Hematopoietic multipotent progenitor cell treated with erythropoietin and hydrocortisone succinate and interleukin-3 and kit ligand, for 4 days (in vitro differentiated cells): Measurements from ENCODE around the gene RPL28.
"Not testable (repeated sequence)": the region's sequence is repeated elsewhere in the genome, so short reads cannot be mapped to it uniquely, and the experiment has no call there.

Experiments
- DNase-seq: peaks from one replicate; pipeline ENCODE4 v3.0.0-alpha.2; 2015

The RPL28 gene

GRCh38 chr19:55433292-55433691, 47.6 kb downstream of the RPL28 start:
- no peak for DNase-seq

DNA sequence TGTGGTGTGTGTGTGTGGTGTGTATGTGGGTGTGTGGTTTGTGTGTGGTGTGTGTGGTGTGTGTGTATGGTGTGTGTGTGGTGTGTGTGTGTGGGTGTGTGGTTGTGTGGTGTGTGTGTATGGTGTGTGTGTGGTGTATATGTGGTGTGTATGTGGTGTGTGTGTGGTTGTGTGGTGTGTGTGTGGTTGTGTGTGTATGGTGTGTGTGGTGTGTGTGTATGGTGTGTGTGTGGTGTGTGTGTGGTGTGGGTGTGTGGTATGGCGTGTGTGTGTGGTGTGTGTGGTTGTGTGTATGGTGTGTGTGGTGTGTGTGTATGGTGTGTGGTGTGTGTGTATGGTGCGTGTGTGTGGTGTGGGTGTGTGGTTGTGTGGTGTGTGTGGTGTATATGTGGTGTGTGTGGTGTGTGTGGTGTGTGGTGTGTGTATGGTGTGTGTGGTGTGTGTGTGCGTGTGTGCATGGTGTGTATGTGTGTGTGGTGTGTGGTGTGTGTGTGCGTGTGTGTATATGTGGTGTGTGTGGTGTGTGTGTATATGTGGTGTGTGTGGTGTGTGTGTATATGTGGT, 48.7 kb downstream of the RPL28 start:
- DNase-seq, result no peak

- DNase-seq, result no peak
Observed at GRCh38 chr19:55435020-55435419, 49.3 kb downstream of the RPL28 start.

GRCh38 chr19:55436847-55437246, 51.1 kb downstream of the RPL28 start:
- no peak for DNase-seq

DNA sequence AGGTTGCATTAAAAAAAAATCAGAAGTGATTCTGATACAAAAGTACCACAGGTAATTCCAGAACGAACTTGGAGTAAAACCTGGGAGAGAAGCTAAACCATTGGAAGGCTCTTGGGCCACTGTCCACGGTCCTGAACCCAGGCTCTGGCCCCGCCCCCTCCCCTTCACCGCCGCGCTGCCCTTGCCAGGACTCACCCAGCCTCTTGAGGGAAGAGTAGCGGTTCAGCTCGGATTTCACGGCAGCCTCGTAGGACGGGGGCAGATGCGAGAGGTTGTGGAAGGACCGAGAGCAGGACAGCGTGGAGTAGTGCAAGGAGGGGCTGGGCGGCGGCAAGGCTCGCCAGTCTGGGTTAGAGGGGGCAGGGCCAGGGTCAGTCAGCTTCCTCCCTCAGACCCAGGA, 51.7 kb downstream of the RPL28 start:
- DNase-seq, result peak; percentile 88

DNA sequence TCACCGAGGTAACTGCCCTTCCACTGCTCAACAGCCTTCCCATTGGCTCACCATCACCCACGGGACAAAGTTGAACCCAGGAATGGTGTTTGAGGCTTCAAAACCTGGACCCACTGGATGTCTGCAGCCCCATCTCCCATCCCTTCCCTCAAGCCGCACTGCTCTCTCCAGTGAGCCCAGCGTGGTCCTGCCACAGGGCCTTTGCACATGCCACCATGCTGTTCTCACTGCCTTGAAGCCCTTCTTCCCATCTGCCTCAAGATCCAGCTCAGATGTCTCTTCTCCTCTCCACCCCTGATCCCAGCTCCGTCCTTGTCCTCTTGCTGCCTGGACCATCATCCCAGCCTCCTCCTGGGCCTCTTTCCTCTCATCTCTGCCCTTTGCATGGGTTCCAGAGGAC, 53.3 kb downstream of the RPL28 start:
- DNase-seq, result no peak

DNA sequence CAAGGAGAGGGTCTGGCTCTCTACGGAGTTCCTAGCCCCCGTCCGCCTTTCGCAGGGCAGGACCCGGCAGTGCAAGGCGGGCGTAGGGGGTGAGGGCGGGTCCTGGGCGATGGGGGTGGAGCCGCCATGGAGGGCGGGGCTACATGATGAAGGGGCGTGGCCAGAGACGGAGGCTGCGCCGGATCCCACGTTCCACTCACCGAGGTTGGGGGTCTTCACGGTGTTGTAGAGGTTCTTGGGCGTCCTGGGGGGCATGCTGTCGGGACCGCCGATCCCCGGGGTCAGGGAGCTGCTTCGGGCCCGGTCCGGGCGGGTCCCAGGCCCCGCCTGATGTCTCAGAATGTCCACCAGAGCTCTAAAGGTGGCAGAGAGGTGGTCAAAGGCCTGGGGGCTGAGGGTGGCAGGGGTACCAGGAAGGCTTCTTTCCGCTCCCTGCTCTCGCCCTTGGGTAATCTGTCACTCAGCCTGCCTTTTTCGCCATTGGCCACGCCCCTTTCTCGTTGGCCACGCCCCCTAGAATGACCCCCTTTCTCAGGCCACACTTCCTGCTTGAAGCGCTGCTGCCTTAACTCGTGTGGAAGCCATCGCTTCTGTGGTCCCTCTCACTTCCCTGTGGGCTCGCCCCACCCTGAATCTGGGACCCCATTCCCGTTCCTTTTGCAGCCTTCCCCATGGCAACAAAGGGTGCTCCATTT, 54.8 kb downstream of the RPL28 start:
- DNase-seq, result peak; percentile 64

- DNase-seq, result peak; percentile 67
Observed at GRCh38 chr19:55441319-55441691, 55.6 kb downstream of the RPL28 start.

GRCh38 chr19:55441692-55442321, 56.1 kb downstream of the RPL28 start:
- DNase-seq, result peak; percentile 56

DNA sequence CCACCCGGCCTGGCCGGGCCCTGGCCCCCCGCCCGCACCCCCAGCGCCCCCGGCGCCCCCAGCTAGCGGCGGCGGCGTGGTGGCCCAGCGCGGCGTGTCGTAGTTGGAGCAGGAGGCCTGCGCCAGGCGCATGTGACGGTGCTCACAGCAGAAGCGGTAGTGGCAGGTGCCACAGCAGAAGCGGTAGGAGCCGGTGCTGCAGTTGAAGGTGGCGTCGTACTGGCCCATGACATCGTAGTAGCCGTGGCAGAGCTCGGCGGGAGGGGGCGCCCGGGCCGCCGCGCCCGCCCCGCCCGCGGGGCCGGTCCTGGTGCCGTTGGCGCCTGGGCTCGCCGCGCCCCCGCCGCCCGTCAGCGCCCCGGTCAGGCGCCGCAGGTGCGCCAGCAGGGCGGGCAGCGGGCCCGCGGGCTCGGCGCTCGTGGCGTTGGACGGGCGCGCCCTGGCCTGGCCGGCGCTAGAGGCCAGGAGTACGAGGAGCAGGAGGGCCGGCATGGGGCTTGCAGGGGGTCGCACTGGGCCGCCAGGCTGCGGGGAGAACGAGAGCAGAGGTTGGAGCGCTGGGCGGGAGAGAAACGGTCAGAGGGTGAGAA, 56.7 kb downstream of the RPL28 start:
- DNase-seq, result peak; percentile 46

GRCh38 chr19:55443045-55443823, 57.5 kb downstream of the RPL28 start, which contains the start of gene SHISA7:
TSS of gene SHISA7 (minus strand) at chr19:55443300. CDS start at chr19:55442863, 437 bp downstream.
- peak; percentile 82 for DNase-seq

DNA sequence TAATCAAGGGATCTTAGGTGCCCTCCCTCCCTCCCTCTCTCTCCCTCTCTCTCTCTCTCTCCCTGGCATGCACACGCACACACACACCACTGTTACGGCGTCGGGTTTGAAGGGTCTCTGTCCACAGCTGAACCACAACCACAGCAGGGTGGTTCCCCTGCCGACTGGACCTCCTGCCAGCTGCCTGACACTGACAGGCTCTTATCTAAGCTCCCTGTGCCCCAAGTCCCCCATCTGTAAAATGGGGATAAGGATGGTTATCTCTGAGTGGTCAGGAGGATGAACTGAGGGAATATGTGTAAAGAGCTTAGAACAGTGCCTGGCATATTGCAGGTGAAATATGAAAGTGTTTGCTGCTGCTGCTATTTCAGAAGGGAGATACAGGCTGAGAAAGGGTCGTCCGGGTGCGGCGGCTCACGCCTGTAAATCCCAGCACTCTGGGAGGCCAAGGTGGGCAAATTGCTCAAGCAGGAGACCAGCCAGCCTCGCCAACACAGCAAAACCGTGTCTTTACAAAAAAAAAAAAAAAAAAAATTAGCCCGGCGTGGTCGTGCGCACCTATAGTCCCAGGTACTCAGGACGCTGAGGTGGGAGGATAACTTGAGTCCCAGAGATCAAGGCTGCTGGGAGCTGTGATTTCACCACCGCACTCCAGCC, 58.2 kb downstream of the RPL28 start:
- DNase-seq, result peak; percentile 96

- DNase-seq, result no peak
Observed at GRCh38 chr19:55444646-55445045, 58.9 kb downstream of the RPL28 start.

DNA sequence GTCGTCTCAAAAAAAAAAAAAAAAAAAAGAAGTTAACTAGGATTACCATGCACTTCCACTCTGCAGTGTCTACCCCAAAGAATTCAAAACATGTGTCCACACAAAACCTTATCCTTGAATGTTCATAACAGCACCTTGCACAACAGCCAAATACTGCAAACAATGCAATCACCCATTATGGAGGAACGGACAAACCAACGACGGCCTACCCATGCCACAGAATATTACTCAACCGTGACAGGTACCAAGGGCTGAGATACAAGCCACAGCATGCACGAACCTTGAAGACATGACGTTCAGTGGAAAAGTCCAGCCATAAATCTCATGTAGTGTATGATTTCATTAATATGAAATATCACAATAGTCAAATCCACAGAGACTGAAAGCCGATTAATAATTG, 60.3 kb downstream of the RPL28 start:
- DNase-seq, result no peak

GRCh38 chr19:55447421-55448174, 61.9 kb downstream of the RPL28 start:
- DNase-seq, result peak; percentile 83

DNA sequence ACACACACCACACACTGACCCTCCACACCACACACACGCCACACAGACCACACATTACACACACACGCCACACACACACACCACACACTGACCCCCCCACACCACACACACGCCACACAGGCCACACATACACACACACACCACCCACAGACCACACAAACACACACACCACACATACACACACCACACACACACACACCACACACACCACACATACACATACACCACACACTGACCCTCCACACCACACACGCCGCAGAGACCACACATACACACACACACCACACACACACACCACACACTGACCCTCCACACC, 62.4 kb downstream of the RPL28 start:
- not testable (repeated sequence) for DNase-seq

GRCh38 chr19:55449469-55449868, 63.7 kb downstream of the RPL28 start:
- DNase-seq, result no peak

DNA sequence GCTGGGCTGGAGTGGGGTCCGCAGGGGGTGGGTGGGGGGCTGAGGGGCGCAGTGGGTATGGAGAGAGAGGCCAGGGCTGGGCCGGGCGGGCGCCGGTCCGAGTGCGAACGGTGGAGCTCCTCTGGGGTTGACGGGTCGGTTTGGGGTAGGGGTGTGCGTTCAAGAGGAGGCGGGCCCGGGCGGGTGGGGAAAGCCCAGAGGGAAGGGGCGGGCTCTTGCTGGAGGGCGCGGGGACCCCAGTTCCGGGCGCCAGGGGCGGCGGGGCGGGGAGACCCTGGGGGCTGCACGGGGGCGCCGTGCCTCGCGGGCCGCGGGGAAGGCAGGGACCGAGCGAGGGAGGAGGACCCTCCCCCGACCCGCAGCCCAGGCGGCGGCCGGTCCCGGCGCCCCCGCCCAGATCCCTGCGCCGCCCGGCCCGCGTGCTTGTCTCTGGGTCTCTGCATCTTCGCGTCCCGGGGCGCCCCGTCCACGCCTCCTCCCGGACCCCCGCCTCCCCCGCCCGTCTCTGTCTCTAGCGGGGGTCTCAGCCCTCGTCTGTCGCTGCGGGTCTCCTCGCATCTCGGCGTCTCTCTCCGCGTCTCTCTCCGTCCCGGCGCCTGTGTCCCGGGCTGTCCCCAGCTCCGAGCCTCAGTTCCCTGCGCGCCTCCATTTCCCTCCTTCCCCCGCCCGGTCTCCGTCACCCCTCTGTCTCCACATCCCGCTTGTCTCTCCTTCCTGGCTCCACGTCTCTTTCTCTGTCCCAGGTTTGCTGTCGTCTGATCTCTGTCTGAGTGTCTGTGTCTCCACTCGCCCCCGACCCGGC, 65.6 kb downstream of the RPL28 start:
- peak; percentile 32 for DNase-seq

DNA sequence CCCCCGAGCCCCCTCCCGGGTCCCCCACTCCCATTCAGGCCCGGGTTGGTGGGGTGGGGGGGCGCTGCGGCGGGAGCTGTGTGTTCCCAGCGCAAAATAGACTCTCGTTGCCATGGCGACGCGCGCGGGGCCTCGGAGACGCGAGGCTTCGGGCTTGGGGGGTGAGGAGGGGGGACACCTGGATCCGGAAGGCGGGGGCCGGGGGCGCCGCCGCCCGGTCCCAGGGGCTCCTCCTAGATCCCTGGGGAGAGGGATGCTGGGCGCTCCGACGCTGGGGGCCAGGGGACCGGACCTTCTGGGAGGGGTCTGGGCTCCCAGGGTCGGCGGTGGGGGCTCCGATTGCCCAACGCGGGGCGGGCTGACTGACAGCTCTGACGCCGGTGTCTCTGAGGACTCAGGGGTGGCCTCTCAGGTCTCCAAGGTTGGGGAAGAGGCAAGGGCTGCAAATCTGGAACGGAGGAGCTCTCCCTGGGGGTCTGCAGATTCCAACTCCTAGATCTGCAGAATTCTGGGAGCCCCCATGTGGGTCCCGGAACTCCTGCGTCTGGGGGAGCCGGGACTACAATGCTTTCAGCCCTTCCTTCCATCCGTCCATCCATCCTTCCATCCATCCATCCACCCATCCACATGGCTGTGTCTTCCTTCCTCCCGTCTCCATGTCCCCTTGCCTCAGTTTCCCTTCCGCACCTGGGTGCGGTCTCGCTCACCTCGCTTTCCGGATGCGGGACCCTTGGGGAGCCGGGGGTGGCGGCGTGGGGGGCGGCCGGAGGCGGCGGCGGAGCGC, 66.4 kb downstream of the RPL28 start:
- DNase-seq, result peak; percentile 34
